ENCODE data around the gene FYB1. TPM values are rescaled to one million over a fixed set of nuclear protein-coding genes. Genes with fewer than 3 reads are reported as not detected.

FYB1 gene
- total RNA-seq, 1 experiment from 2014 or later = 0.42 TPM

DNA sequence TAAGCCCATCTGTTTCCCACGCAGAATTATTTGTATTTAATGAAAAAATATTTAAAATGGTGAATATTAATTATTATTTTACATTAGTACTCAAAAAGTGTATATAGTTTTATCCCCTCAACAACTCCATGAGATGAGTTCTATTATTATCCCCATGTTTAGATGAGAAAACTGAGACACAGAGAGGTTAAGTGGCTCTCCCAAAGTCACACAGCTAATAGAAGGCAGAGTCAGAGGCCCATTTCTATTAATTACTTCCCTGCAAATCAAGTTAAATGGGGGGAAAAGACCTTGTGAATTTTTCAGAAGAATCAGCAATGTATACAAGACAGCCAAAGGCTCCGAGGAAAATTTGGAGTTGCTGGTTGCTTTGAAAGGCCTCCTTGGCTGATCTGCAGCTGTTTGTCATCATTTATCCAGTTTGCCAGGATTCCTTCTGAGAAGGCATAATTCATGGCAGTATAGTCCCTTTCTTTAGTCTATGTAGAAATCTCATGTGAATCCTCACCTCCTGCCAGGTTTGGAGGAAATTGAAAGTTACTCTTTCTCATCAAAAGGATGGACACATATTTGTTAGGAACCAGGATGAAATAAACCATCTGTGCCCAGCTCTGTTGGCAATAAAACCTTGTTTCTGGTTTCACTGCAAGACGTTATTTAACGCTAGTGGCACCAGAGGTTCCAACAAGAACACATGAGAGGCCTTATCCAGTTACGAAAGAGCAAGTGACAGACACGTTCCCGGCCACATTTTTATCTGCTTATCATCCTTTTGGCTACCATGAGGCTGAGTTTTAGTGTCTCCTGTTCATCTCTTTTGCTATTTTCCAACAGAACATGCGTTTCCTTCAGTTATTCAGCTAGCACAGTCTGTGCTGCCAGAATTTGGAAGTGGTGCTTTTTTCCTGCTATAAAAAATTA, 621 bp downstream of the FYB1 start:
- DNase-seq (ENCODE audit: low read depth, low spot score) = no peak
- RAD21 ChIA-PET (ENCODE audit: low non-redundant PET in 1 of 2, low total read pairs in 2 of 2, uncharacterized antibody in 2 of 2, unreplicated experiment in 2 of 2) = interaction anchor here (1.4 to 1.9 kb wide), 3 partner anchors 157 to 329 kb away, joined by 3 to 5 read pairs (median 4); no protein-coding TSS in a partner anchor
- no peaks in the 10 kb centered on the region for H3K4me1 ChIP-seq (ENCODE audit: control insufficient read depth in 1 of 2, insufficient read depth in 2 of 2, low read length in 2 of 2)
- POLR2A ChIA-PET = no interaction called here
- CTCF ChIA-PET = interaction anchor here (0.8 to 2.9 kb wide), 14 partner anchors 10 to 359 kb away, joined by 3 to 28 read pairs (median 4); no protein-coding TSS in a partner anchor
- intact Hi-C loops (cut with micrococcal nuclease) = loop anchor here (2.0 to 10.0 kb wide), 4 partner anchors 64 to 1516 kb away; no protein-coding TSS in a partner anchor
- no peaks in the 10 kb centered on the region for H3K9me3 ChIP-seq (ENCODE audit: control insufficient read depth in 1 of 2, insufficient read depth in 1 of 2, low read depth in 1 of 2, low read length in 2 of 2)
- no peak overlapping the region for H3K9ac ChIP-seq (ENCODE audit: low read length)
- no peak overlapping the region for H3K27ac ChIP-seq (ENCODE audit: low read depth, low read length)
- no peaks in the 10 kb centered on the region for H4K20me1 ChIP-seq (ENCODE audit: insufficient read depth)
- no peak overlapping the region for H3K4me3 ChIP-seq (replicated peaks in 1 of 2; ENCODE audit: low read depth in 1 of 2, low read length in 2 of 2)
- H2AFZ ChIP-seq (ENCODE audit: low read depth, low read length, poor library complexity, severe bottlenecking) = no peak overlapping the region
- no peaks in the 10 kb centered on the region for H3K9me2 ChIP-seq (ENCODE audit: insufficient read depth)
- no TSS peak for BruUV-seq (replicated peaks)
- TF ChIP-seq TCF7L2 (IDR thresholded peaks at IDR 0.05; ENCODE audit: borderline replicate concordance, extremely low read depth, insufficient read depth, insufficient read length) (no peak), ZBTB33 (IDR thresholded peaks at IDR 0.05; ENCODE audit: extremely low read depth, insufficient replicate concordance, low read length) (no peak)
- TF ChIP-seq, protein P1, sequence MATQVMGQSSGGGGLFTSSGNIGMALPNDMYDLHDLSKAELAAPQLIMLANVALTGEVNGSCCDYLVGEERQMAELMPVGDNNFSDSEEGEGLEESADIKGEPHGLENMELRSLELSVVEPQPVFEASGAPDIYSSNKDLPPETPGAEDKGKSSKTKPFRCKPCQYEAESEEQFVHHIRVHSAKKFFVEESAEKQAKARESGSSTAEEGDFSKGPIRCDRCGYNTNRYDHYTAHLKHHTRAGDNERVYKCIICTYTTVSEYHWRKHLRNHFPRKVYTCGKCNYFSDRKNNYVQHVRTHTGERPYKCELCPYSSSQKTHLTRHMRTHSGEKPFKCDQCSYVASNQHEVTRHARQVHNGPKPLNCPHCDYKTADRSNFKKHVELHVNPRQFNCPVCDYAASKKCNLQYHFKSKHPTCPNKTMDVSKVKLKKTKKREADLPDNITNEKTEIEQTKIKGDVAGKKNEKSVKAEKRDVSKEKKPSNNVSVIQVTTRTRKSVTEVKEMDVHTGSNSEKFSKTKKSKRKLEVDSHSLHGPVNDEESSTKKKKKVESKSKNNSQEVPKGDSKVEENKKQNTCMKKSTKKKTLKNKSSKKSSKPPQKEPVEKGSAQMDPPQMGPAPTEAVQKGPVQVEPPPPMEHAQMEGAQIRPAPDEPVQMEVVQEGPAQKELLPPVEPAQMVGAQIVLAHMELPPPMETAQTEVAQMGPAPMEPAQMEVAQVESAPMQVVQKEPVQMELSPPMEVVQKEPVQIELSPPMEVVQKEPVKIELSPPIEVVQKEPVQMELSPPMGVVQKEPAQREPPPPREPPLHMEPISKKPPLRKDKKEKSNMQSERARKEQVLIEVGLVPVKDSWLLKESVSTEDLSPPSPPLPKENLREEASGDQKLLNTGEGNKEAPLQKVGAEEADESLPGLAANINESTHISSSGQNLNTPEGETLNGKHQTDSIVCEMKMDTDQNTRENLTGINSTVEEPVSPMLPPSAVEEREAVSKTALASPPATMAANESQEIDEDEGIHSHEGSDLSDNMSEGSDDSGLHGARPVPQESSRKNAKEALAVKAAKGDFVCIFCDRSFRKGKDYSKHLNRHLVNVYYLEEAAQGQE (IDR thresholded peaks at IDR 0.05; ENCODE audit: low read depth) = no peak
- no peaks in the 10 kb centered on the region for H3K36me3 ChIP-seq (ENCODE audit: control insufficient read depth in 1 of 2, insufficient read depth in 2 of 2, low read length in 2 of 2)
- ATAC-seq = no peak
- no peaks in the 10 kb centered on the region for H3K27me3 ChIP-seq (ENCODE audit: insufficient read depth, low read length)
- H3K4me2 ChIP-seq (ENCODE audit: low read length) = no peak overlapping the region
- no peaks in the 10 kb centered on the region for H3K79me2 ChIP-seq (ENCODE audit: insufficient read depth, low read length)

Data from HCT116 (cell line).